WI38 (cell line): Measurements from ENCODE around the gene AK3.

Experiments used
- H3K4me3 ChIP-seq: 2 replicates; pipeline ENCODE4 v1.5.1; 2011; ENCODE audit warnings: low read depth, mild to moderate bottlenecking, control low read depth, low read length
- TF ChIP-seq, protein P1 (sequence below): IDR thresholded peaks from 2 replicates; pipeline ENCODE4 v1.5.1; 2012; ENCODE audit warnings: low read depth, mild to moderate bottlenecking, control low read depth, low read length

AK3 gene

DNA sequence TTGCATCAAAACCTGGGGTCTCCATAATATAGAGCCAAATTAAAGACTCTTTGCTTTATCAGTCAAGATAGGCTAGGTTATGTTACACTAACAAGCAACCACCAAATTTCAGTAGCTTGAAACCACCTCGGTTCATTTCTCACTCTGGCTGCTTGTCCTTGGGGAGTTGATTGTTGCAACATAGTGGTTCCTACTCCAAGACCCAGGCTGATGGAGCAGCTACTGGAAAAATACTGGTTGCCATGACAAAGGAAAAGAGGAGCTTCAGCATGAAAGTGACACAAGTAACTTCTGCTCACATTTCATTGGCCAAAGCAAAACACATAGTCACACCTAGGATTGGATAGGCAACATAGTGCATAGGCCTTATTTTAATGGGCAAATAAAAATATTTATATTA, 33.2 kb upstream of the AK3 start:
- H3K4me3 ChIP-seq, result no peak overlapping the region
- TF ChIP-seq, protein P1, sequence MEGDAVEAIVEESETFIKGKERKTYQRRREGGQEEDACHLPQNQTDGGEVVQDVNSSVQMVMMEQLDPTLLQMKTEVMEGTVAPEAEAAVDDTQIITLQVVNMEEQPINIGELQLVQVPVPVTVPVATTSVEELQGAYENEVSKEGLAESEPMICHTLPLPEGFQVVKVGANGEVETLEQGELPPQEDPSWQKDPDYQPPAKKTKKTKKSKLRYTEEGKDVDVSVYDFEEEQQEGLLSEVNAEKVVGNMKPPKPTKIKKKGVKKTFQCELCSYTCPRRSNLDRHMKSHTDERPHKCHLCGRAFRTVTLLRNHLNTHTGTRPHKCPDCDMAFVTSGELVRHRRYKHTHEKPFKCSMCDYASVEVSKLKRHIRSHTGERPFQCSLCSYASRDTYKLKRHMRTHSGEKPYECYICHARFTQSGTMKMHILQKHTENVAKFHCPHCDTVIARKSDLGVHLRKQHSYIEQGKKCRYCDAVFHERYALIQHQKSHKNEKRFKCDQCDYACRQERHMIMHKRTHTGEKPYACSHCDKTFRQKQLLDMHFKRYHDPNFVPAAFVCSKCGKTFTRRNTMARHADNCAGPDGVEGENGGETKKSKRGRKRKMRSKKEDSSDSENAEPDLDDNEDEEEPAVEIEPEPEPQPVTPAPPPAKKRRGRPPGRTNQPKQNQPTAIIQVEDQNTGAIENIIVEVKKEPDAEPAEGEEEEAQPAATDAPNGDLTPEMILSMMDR, result no peak

DNA sequence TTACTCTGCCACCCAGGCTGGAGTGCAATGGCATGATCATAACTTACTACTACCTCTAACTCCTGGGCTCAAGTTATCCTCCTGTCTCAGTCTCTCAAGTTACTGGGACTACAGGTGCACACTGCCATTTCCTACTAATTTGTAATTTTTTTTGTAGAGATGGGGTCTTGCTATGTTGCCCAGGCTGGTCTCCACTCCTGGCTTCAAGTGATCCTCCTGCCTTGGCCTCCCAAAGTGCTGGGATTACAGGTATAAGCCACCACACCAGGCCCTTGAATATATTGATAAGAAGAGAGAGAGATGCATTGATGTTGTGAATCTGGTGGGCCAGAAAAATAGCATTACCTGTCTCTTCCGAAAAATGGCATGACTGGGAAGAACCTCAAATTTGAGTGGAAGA, 30.8 kb upstream of the AK3 start:
- TF ChIP-seq, protein P1, result no peak
- no peak overlapping the region for H3K4me3 ChIP-seq

DNA sequence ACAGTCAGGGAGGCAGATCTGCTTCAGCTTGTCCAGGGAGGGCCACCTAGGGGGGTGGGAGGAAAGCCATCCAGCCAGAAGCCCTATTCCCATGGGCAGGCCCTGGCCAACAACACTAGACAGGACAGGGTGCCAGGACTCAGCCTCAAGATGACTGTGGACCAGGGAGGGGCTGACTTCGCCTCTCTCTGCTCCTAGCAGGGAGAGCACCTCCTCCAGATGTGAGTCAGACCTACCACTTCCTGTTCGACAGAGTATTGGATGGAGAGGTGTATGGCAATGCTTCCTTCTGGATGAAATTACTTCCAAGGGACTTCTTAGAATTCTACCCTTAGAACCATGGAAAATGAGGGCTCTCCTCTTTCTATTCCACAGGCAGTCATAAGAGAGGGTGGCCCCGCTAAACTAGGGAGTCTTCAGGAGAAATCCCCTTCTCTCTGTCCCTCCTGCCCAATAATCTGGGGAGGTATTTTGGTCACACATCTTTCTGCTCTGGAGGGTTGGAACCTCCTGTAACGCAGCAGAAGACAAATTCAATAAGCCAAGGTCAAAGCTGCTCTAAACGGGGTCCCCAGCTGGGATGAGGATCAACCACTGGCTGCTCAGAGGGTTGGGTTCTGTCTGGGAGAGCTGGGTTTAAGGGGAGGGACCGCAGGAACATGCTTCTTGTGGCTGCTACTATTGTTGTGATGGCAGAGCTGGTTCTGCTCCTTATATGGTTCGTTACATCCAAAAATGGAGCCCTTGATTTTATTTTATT, 28.5 kb upstream of the AK3 start:
- TF ChIP-seq, protein P1, result no peak
- no peak overlapping the region for H3K4me3 ChIP-seq

DNA sequence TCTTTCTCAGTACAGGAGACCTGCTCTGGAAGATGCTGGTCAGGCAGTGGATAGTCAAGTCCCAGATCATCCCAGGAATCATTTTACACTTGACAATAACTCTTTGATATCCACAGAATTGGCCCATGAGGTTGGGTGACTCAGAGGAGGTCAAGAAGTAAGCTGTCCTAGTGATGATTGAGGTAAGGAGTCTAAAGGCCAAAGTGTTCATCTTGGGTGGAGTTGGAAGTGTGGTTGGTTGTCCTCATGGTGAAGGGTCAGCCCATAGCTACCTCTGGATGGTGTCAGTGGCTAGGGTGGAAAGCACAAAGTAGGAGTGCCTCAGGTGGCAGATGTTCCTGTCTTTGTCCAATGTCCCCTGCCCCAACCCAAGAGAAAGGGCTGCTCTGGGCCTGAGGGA, 27.7 kb upstream of the AK3 start:
- H3K4me3 ChIP-seq, result no peak overlapping the region
- TF ChIP-seq, protein P1, result no peak

DNA sequence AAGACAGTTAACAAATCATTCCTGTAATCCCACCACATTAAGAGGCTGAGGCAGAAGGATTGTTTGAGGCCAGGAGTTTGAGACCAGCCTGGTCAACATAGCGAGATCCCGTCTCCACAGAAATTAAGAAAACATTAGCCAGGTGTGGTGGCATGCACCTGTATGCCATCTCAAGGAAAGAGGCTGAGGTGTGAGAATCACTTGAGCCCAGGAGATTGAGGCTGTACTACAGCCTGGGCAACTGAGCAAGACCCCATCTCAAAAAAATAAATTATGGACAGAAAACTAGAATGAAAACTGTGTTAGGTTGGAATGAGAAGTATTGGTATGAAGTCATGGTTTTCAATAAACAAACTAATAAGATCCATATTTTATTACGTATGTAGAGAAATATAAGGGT, 23.0 kb upstream of the AK3 start:
- no peak overlapping the region for H3K4me3 ChIP-seq
- TF ChIP-seq, protein P1, result no peak

DNA sequence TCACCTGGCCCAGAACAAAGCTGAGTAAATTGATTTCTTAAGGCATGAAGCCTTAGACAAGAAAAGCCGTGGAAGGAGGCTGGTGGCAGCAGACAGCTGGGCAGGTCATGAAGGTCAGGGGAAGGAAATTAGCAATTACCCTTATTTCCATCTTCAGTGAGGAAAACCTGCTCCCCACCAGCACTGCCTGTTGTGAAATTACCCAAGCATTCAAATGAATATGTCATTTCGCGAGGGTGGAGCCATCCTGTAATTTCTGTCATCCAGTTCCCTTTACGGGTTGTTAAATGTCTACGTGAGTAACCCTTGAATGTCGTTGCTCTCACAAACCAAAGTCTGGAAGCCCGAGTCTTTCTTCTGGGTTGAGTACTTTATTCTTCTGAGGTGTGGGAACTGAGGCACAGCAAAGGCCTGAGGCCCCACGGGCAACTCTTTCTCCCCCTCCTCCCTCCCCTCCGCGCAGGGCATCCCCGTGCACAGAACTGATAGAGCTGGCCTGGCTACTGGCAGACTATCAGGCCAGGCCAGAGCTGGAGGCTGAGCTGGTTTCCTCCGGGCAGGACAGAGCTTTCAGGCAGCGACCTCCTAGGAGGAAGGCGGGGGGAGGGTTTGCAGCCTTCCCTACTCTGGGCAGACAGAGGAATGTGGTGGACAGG, 22.0 kb upstream of the AK3 start:
- TF ChIP-seq, protein P1, result no peak
- no peak overlapping the region for H3K4me3 ChIP-seq
